ENCODE measurements around the gene TSEN54.

TSEN54 gene

GRCh38 chr17:75488693-75489510 lies 27.4 kb upstream of the TSEN54 start:
- no peak overlapping the region for H3K4me3 ChIP-seq (replicated peaks; ENCODE audit: low read depth, low read length)
- no peak for DNase-seq (ENCODE audit: extremely low read depth, low read depth)
- TF ChIP-seq, protein P1, sequence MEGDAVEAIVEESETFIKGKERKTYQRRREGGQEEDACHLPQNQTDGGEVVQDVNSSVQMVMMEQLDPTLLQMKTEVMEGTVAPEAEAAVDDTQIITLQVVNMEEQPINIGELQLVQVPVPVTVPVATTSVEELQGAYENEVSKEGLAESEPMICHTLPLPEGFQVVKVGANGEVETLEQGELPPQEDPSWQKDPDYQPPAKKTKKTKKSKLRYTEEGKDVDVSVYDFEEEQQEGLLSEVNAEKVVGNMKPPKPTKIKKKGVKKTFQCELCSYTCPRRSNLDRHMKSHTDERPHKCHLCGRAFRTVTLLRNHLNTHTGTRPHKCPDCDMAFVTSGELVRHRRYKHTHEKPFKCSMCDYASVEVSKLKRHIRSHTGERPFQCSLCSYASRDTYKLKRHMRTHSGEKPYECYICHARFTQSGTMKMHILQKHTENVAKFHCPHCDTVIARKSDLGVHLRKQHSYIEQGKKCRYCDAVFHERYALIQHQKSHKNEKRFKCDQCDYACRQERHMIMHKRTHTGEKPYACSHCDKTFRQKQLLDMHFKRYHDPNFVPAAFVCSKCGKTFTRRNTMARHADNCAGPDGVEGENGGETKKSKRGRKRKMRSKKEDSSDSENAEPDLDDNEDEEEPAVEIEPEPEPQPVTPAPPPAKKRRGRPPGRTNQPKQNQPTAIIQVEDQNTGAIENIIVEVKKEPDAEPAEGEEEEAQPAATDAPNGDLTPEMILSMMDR (IDR thresholded peaks at IDR 0.05; ENCODE audit: low read depth, low read length, missing control alignments): no peak

DNA sequence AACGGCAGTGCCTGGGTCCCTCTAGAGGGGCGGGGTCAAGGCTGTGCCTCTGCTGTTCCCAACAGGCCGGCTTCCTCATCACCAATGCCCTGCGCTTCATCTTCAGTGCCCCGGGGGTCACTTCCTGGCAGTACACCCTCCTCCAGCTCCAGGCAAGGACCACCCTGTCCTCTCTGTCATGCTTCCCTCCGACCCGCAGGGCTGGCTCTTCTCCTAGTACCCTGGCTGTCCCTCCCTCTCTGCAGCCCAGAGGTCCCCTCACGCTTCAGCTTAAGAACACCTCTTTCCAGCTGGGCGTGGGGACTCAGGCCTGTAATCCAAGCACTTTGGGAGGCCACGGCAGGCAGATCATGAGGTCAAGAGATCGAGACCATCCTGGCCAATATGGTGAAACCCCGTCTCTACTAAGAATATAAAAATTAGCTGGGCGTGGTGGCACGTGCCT lies 26.8 kb upstream of the TSEN54 start:
- DNase-seq (ENCODE audit: extremely low read depth, low read depth): no peak
- TF ChIP-seq, protein P1 (IDR thresholded peaks at IDR 0.05; ENCODE audit: low read depth, low read length, missing control alignments): no peak
- H3K4me3 ChIP-seq (replicated peaks; ENCODE audit: low read depth, low read length): no peak overlapping the region

- TF ChIP-seq, protein P1 (IDR thresholded peaks at IDR 0.05; ENCODE audit: low read depth, low read length, missing control alignments): no peak
- H3K4me3 ChIP-seq (replicated peaks; ENCODE audit: low read depth, low read length): no peak overlapping the region
Observed at GRCh38 chr17:75490173-75490743, 26.1 kb upstream of the TSEN54 start.

DNA sequence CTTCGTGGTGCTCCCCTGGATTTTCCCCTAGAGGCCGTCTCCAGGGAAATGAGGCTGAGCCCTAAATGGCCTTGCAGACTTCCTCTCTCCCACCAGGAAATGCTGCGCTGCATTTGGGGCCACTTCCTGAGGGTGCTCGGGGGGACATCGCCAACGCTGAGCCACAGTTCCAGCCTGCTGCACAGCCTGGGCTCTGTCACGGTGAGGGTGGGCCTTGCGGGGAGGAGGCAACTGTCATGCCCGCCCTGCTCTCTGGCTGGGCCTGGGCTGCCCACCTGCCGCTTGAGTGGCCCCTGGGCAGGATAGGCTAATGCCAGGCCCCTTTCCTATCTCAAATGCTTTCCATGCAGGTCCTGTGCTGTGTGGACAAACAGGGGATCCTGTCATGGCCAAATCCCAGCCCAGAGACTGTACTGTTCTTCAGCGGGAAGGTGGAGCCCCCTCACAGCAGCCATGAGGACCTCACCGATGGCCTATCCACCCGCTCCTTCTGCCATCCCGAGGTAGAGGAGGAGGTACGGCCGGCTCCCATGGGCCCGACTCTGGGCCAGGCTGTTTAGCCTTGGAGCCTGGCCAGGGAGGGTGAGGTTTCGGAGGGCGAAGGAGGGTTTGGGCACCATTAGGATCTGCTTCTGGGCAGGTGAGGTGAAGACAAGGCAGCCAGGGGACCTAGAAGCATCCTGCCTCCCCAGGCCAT lies 25.2 kb upstream of the TSEN54 start:
- no peak for DNase-seq (ENCODE audit: extremely low read depth, low read depth)
- TF ChIP-seq, protein P1 (IDR thresholded peaks at IDR 0.05; ENCODE audit: low read depth, low read length, missing control alignments): no peak
- no peak overlapping the region for H3K4me3 ChIP-seq (replicated peaks; ENCODE audit: low read depth, low read length)

More at GRCh38 chr17:75490173-75490743, 26.1 kb upstream of the TSEN54 start:
- no peak for DNase-seq (ENCODE audit: extremely low read depth, low read depth)

DNA sequence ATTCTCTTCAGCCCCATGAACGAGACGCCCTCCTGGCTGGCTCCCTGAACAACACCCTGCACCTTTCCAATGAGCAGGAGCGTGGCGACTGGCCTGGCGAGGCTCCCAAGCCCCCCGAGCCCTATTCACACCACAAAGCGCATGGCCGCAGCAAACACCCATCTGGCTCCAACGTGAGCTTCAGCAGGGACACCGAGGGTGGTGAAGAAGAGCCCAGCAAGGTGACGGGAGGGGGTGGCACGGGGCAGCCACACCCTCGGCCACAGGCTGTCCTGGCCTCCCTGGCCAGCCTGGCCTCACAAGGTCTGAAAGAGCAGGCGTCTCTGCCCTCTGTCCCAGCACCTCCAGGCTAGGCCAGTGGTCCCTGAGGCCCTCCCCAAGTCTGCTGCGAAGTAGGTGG lies 24.6 kb upstream of the TSEN54 start:
- no peak overlapping the region for H3K4me3 ChIP-seq (replicated peaks; ENCODE audit: low read depth, low read length)
- DNase-seq (ENCODE audit: extremely low read depth, low read depth): no peak
- TF ChIP-seq, protein P1 (IDR thresholded peaks at IDR 0.05; ENCODE audit: low read depth, low read length, missing control alignments): no peak

DNA sequence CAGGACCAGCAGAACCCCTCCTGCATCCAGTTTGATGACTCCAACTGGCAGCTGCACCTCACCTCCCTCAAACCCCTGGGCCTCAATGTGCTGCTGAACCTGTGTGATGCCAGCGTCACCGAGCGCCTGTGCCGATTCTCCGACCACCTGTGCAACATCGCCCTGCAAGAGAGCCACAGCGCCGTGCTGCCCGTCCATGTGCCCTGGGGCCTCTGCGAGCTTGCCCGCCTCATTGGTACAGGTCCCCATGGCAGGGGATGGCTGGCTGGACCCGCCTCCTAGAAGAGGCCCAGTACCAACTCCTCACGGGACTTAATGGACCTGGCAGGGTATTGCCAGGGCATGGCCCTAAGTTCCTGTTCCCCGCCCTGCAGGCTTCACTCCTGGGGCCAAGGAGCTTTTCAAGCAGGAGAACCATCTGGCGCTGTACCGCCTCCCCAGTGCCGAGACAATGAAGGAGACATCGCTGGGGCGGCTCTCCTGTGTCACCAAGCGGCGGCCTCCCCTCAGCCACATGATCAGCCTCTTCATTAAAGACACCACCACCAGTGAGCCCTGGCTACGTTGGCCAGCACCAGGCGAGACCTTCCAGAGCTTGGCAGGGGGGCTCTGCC lies 23.7 kb upstream of the TSEN54 start:
- no peak overlapping the region for H3K4me3 ChIP-seq (replicated peaks; ENCODE audit: low read depth, low read length)
- DNase-seq (ENCODE audit: extremely low read depth, low read depth): no peak
- TF ChIP-seq, protein P1 (IDR thresholded peaks at IDR 0.05; ENCODE audit: low read depth, low read length, missing control alignments): no peak

Measured in HFF-Myc (cell line).